Measurements from ENCODE around the gene SOX10.
"Not testable (repeated sequence)": the region's sequence is repeated elsewhere in the genome, so short reads cannot be mapped to it uniquely, and the experiment has no call there.

SOX10 gene

GRCh38 chr22:37961062-37961461, 23.3 kb downstream of the SOX10 start:
- H3K4me3 ChIP-seq (replicated peaks; ENCODE audit: low read depth, low read length): no peak overlapping the region
- no peak for TF ChIP-seq CTCF (IDR thresholded peaks at IDR 0.05; ENCODE audit: low read depth, low read length, missing control alignments)
- DNase-seq (ENCODE audit: extremely low read depth, low read depth): no peak

GRCh38 chr22:37959231-37959825, 25.0 kb downstream of the SOX10 start:
- H3K4me3 ChIP-seq (replicated peaks; ENCODE audit: low read depth, low read length): no peak overlapping the region
- no peak for TF ChIP-seq CTCF (IDR thresholded peaks at IDR 0.05; ENCODE audit: low read depth, low read length, missing control alignments)
- no peak for DNase-seq (ENCODE audit: extremely low read depth, low read depth)

GRCh38 chr22:37957232-37957631, 27.1 kb downstream of the SOX10 start:
- no peak for TF ChIP-seq CTCF (IDR thresholded peaks at IDR 0.05; ENCODE audit: low read depth, low read length, missing control alignments)
- H3K4me3 ChIP-seq (replicated peaks; ENCODE audit: low read depth, low read length): no peak overlapping the region
- DNase-seq (ENCODE audit: extremely low read depth, low read depth): no peak

- H3K4me3 ChIP-seq (replicated peaks; ENCODE audit: low read depth, low read length); DNase-seq (ENCODE audit: extremely low read depth, low read depth): not testable (repeated sequence)
These were observed 28.4 kb downstream of the SOX10 start for GRCh38 chr22:37955825-37956397.

- H3K4me3 ChIP-seq (replicated peaks; ENCODE audit: low read depth, low read length): peak overlapping the region; percentile 89
- no peak for TF ChIP-seq CTCF (IDR thresholded peaks at IDR 0.05; ENCODE audit: low read depth, low read length, missing control alignments)
- no peak for DNase-seq (ENCODE audit: extremely low read depth, low read depth)
These were observed 29.7 kb downstream of the SOX10 start for GRCh38 chr22:37954686-37955085.

GRCh38 chr22:37953437-37954179, 30.7 kb downstream of the SOX10 start, which contains the start of the genes C22orf23 and POLR2F:
C22orf23 (minus strand) TSS chr22:37953601; CDS start chr22:37953149, 452 bp downstream.
POLR2F (plus strand) TSS chr22:37953699; CDS start chr22:37953788, 89 bp downstream.
- no peak for TF ChIP-seq CTCF (IDR thresholded peaks at IDR 0.05; ENCODE audit: low read depth, low read length, missing control alignments)
- peak within 1 kb of the TSS; percentile 89 for H3K4me3 ChIP-seq (replicated peaks; ENCODE audit: low read depth, low read length)
- DNase-seq (ENCODE audit: extremely low read depth, low read depth): peak; percentile 91

- DNase-seq (ENCODE audit: extremely low read depth, low read depth): no peak
- no peak for TF ChIP-seq CTCF (IDR thresholded peaks at IDR 0.05; ENCODE audit: low read depth, low read length, missing control alignments)
- peak overlapping the region; percentile 89 for H3K4me3 ChIP-seq (replicated peaks; ENCODE audit: low read depth, low read length)
These were observed 31.3 kb downstream of the SOX10 start for GRCh38 chr22:37953062-37953436.

GRCh38 chr22:37952629-37953028, 31.7 kb downstream of the SOX10 start:
- not testable (repeated sequence) for DNase-seq (ENCODE audit: extremely low read depth, low read depth)
- peak overlapping the region; percentile 89 for H3K4me3 ChIP-seq (replicated peaks; ENCODE audit: low read depth, low read length)
